ENCODE results near the gene CFAP90. TPM values are rescaled to one million over a fixed set of nuclear protein-coding genes. Genes with fewer than 3 reads are reported as not detected.

CFAP90 gene
- total and polyA plus RNA-seq, 2 donors (not counting 3 experiments of a cell fraction or from before 2014, with no cell fraction given): 0.07 TPM; not detected in 1

DNA sequence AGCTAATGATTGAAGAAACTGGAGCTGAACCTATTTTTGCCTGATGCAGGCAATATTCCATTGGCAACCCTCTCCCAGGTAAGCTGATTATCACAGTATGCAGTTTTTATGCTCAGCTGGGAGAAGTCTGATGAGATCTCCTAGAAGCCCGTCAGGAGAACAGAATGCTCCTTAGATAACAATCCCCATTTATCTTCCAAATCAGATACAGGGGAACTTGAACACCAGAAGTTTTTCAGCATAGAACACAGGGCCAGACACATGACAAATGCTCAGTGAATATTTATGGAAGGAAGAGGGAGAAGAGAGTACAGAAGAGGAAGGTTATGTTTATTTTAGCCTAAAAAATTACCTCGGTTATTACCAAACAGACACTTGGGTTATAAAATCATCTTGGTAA, 37.9 kb downstream of the CFAP90 start:
- Histone ChIP-seq H3K4me1 (ENCODE audit: control insufficient read depth, extremely low read depth, insufficient read depth, low read length) (no peaks in the 10 kb centered on the region), H3K4me2 (ENCODE audit: insufficient read depth, low read length) (no peak overlapping the region), H3K4me3 (replicated peaks in 1 of 3; ENCODE audit: insufficient read depth in 1 of 3, low read depth in 1 of 3, low read length in 3 of 3) (no peak overlapping the region), H3K9ac (replicated peaks; ENCODE audit: extremely low read depth, insufficient read depth, low read length) (no peak overlapping the region), H3K9me3 (replicated peaks; ENCODE audit: control insufficient read depth, insufficient read depth, low read length) (no peaks in the 10 kb centered on the region), H3K27ac (ENCODE audit: insufficient read depth, low read depth, low read length) (no peak overlapping the region), H3K9me1 (replicated peaks; ENCODE audit: control insufficient read depth, extremely low read depth, insufficient read depth, low read length) (no peaks in the 10 kb centered on the region), H3K36me3 (ENCODE audit: control insufficient read depth in 2 of 2, extremely low read depth in 1 of 2, insufficient read depth in 2 of 2, low read length in 2 of 2) (no peaks in the 10 kb centered on the region), H4K20me1 (replicated peaks; ENCODE audit: control insufficient read depth, extremely low read depth, insufficient read depth, low read length) (no peaks in the 10 kb centered on the region), H3K27me3 (ENCODE audit: control insufficient read depth in 2 of 2, insufficient read depth in 2 of 2, low read length in 2 of 2) (no peaks in the 10 kb centered on the region), H3K79me2 (ENCODE audit: control insufficient read depth, insufficient read depth, low read length) (no peaks in the 10 kb centered on the region), H2AFZ (ENCODE audit: low read depth, low read length) (no peak overlapping the region)
- no peak for FAIRE-seq
- dilution Hi-C loops (cut with MboI; ENCODE audit: extremely low pct_ligation_motif_present, low sequenced_read_pairs) (no loop called here), intact Hi-C loops (cut with micrococcal nuclease) (no loop called here)
- no peak for DNase-seq (ENCODE audit: low read depth, low spot score)
- CTCF ChIA-PET: interaction anchor here (1.3 kb wide), 1 partner anchor 38 kb away, joined by 3 read pairs; the partner anchor contains the start of gene CFAP90
- no peak for TF ChIP-seq POLR2AphosphoS5 (IDR thresholded peaks at IDR 0.05; ENCODE audit: insufficient read depth, low read depth, low read length)
- no peak for TF ChIP-seq POLR2A (IDR thresholded peaks at IDR 0.05; ENCODE audit: low read depth, low read length)
- TF ChIP-seq CTCF (IDR thresholded peaks at IDR 0.05; ENCODE audit: extremely low read depth in 1 of 2, insufficient read depth in 1 of 2, low read depth in 1 of 2, low read length in 2 of 2): no peak
- no peak for TF ChIP-seq GATA2 (IDR thresholded peaks at IDR 0.05; ENCODE audit: insufficient read depth, insufficient read length, low read depth, low read length)
- TF ChIP-seq EZH2 (IDR thresholded peaks at IDR 0.05; ENCODE audit: borderline replicate concordance, low read depth, low read length, severe bottlenecking): no peak
- TF ChIP-seq JUN (IDR thresholded peaks at IDR 0.05; ENCODE audit: borderline replicate concordance, insufficient read depth, insufficient read length, low read depth): no peak
- TF ChIP-seq MYC (IDR thresholded peaks at IDR 0.05; ENCODE audit: low read depth, low read length): no peak
- no TSS peak for BruUV-seq (replicated peaks)
- POLR2A ChIA-PET: no interaction called here

All from endothelial cell of umbilical vein (primary cell).